GM23338 (cell line): ENCODE data around the gene HOXD8. TPM values are rescaled to one million over a fixed set of nuclear protein-coding genes. Genes with fewer than 3 reads are reported as not detected.

Experiments
- ATAC-seq: fragments of 200-7000 bp; cut with Tn5 transposase; 3 replicates; pipeline ENCODE4 v1.9.1; 2020
- DNase-seq: peaks from one replicate; pipeline ENCODE4 v3.0.0-alpha.2; 2015; ENCODE audit warnings: low spot score
- H2AFZ ChIP-seq: fragments of 200-600 bp; sonication (generic); 2 replicates; pipeline ENCODE4 v1.8.0; 2016; ENCODE audit warnings: antibody characterized with exemption, mild to moderate bottlenecking, moderate library complexity
- H3F3A ChIP-seq: fragments of 200-600 bp; sonication (generic); replicated peaks from 2 replicates; pipeline ENCODE4 v1.8.0; 2017; ENCODE audit warnings: antibody characterized with exemption, mixed run types, low read depth
- H3K27ac ChIP-seq: fragments of 200-600 bp; sonication (generic); 2 replicates; pipeline ENCODE4 v1.6.1; 2016; ENCODE audit warnings: low read depth
- H3K27me3 ChIP-seq: fragments of 200-600 bp; sonication (generic); 2 replicates; pipeline ENCODE4 v1.8.0; 2016; ENCODE audit warnings: mild to moderate bottlenecking, mixed run types, moderate library complexity; ENCODE audit not compliant: insufficient read depth
- H3K36me3 ChIP-seq: fragments of 200-600 bp; sonication (generic); 2 replicates; pipeline ENCODE4 v1.8.0; 2016; ENCODE audit warnings: mild to moderate bottlenecking; ENCODE audit not compliant: insufficient read depth
- H3K4me1 ChIP-seq: fragments of 200-600 bp; sonication (generic); 2 replicates; pipeline ENCODE4 v1.8.0; 2016; ENCODE audit warnings: mild to moderate bottlenecking, moderate library complexity; ENCODE audit not compliant: insufficient read depth
- H3K4me2 ChIP-seq: fragments of 200-600 bp; sonication (generic); 2 replicates; pipeline ENCODE4 v1.7.1; 2017; ENCODE audit warnings: mixed run types
- H3K4me3 ChIP-seq: fragments of 200-600 bp; sonication (generic); 2 replicates; pipeline ENCODE4 v1.6.1; 2016; ENCODE audit warnings: mixed run types
- H3K79me2 ChIP-seq: fragments of 200-600 bp; sonication (generic); replicated peaks from 2 replicates; pipeline ENCODE4 v1.8.0; 2017; ENCODE audit warnings: mild to moderate bottlenecking; ENCODE audit not compliant: insufficient read depth
- H3K9me2 ChIP-seq: fragments of 200-600 bp; sonication (generic); 2 replicates; pipeline ENCODE4 v1.8.0; 2017; ENCODE audit not compliant: insufficient read depth
- H4K20me1 ChIP-seq: fragments of 200-600 bp; sonication (generic); replicated peaks from 2 replicates; pipeline ENCODE4 v1.8.0; 2017; ENCODE audit warnings: mild to moderate bottlenecking; ENCODE audit not compliant: insufficient read depth
- H3K27ac Mint-ChIP-seq: 2 replicates; pipeline ENCODE4 v1.8.0; 2020; ENCODE audit warnings: inconsistent platforms, mild to moderate bottlenecking, moderate library complexity, mixed read lengths
- H3K27me3 Mint-ChIP-seq: 3 replicates; pipeline ENCODE4 v1.8.0; 2022; ENCODE audit warnings: low read depth, mild to moderate bottlenecking, moderate library complexity, mixed read lengths, inconsistent platforms; ENCODE audit not compliant: insufficient read depth, poor library complexity
- H3K36me3 Mint-ChIP-seq: 3 replicates; pipeline ENCODE4 v1.8.0; 2021; ENCODE audit warnings: low read depth, mild to moderate bottlenecking, inconsistent platforms, moderate library complexity, mixed read lengths
- H3K4me1 Mint-ChIP-seq: 3 replicates; pipeline ENCODE4 v1.8.0; 2020; ENCODE audit warnings: mild to moderate bottlenecking, inconsistent platforms, mixed read lengths
- H3K4me3 Mint-ChIP-seq: 3 replicates; pipeline ENCODE4 v1.8.0; 2021; ENCODE audit warnings: moderate library complexity, mild to moderate bottlenecking, inconsistent platforms, mixed read lengths
- H3K9me3 Mint-ChIP-seq: 3 replicates; pipeline ENCODE4 v1.8.0; 2020; ENCODE audit warnings: moderate library complexity, mild to moderate bottlenecking, inconsistent platforms, mixed read lengths
- CREB1 ChIP-seq: fragments of 250-450 bp; sonication (Bioruptor Pico); IDR thresholded peaks from 2 replicates; pipeline ENCODE4 v1.5.0; 2020; ENCODE audit warnings: low read depth, mild to moderate bottlenecking, moderate library complexity
- CTCF ChIP-seq, 2 experiments: fragments of 200-600 bp in 1 of 2; sonication (generic) in 1 of 2; conservative IDR thresholded peaks; 2 replicates each; pipeline versions ENCODE4 v1.5.1 to v1.6.1; 2016 to 2017; ENCODE audit warnings: antibody characterized with exemption in 2 of 2, low read depth in 2 of 2, mild to moderate bottlenecking in 2 of 2, moderate library complexity in 1 of 2
- EZH2 ChIP-seq: fragments of 200-600 bp; sonication (generic); IDR thresholded peaks from one replicate; pipeline ENCODE4 v1.8.0; 2017; ENCODE audit warnings: antibody characterized with exemption, mild to moderate bottlenecking, low read depth; ENCODE audit not compliant: unreplicated experiment
- EZH2phosphoT487 ChIP-seq: fragments of 200-600 bp; sonication (generic); IDR thresholded peaks from one replicate; pipeline ENCODE4 v1.8.1; 2018; ENCODE audit warnings: antibody characterized with exemption; ENCODE audit not compliant: unreplicated experiment
- JUNB ChIP-seq: IDR thresholded peaks from one replicate; pipeline ENCODE4 v1.6.1; 2016; ENCODE audit warnings: antibody characterized with exemption; ENCODE audit not compliant: unreplicated experiment
- NANOG ChIP-seq: IDR thresholded peaks from 2 replicates; pipeline ENCODE4 v1.6.1; 2016; ENCODE audit warnings: antibody characterized with exemption, borderline replicate concordance
- POLR2AphosphoS5 ChIP-seq: IDR thresholded peaks from 2 replicates; pipeline ENCODE4 v1.6.1; 2016; ENCODE audit warnings: antibody characterized with exemption, low read depth
- STAT1 ChIP-seq: IDR thresholded peaks from one replicate; pipeline ENCODE4 v1.6.1; 2016; ENCODE audit warnings: antibody characterized with exemption; ENCODE audit not compliant: unreplicated experiment
- ZNF114 ChIP-seq: fragments of 250-450 bp; sonication (Bioruptor Pico); IDR thresholded peaks from 2 replicates; pipeline ENCODE4 v1.5.0; 2020; ENCODE audit warnings: mild to moderate bottlenecking, moderate library complexity
- ZNF462 ChIP-seq: fragments of 250-450 bp; sonication (Bioruptor Pico); IDR thresholded peaks from 2 replicates; pipeline ENCODE4 v1.5.0; 2020; ENCODE audit warnings: mild to moderate bottlenecking, moderate library complexity
- polyA plus RNA-seq: library from polyadenylated mRNA; unstranded; fragments of >200 nt; fragmentation: Nextera tagmentation; extraction: Ambion mirVana; gene quantifications from 2 replicates; pipeline ENCODE4 v1.2.1, GENCODE V29; 2016
- total RNA-seq: library from RNA; depleted of rRNA; stranded (reverse); fragments of >200 nt; shearing (Covaris generic); gene quantifications from 2 replicates; pipeline ENCODE4 v1.2.3, GENCODE V29; 2014

Gene HOXD8
- total and polyA plus RNA-seq, 2 experiments from 2014 or later, result not detected

- TF ChIP-seq ZNF114 (no peak), EZH2phosphoT487 (no peak)
Measured at GRCh38 chr2:176135035-176135440, 5.5 kb downstream of the HOXD8 start (continued).

GRCh38 chr2:176136374-176137251, 7.1 kb downstream of the HOXD8 start:
- Mint-ChIP-seq H3K27ac (no peak overlapping the region), H3K4me1 (peaks cover 24% of the 10 kb centered on the region), H3K27me3 (peaks cover 98% of the 10 kb centered on the region), H3K36me3 (no peaks in the 10 kb centered on the region; the same call in 2 of the 3 replicates), H3K9me3 (peaks cover 3% of the 10 kb centered on the region; the same call in 1 of the 3 replicates), H3K4me3 (peak overlapping the region; percentile 67)
- H3K4me1 ChIP-seq, result peaks cover 42% of the 10 kb centered on the region
- peak; percentile 66 for DNase-seq
- peaks cover 67% of the 10 kb centered on the region for H4K20me1 ChIP-seq
- peaks cover 100% of the 10 kb centered on the region for H3K27me3 ChIP-seq
- no peaks in the 10 kb centered on the region for H3K36me3 ChIP-seq
- no peaks in the 10 kb centered on the region for H3K79me2 ChIP-seq
- no peak overlapping the region for H3K27ac ChIP-seq
- H3K4me3 ChIP-seq, result peak overlapping the region; percentile 58
- ATAC-seq, result peak; percentile 18
- peaks cover 60% of the 10 kb centered on the region for H3F3A ChIP-seq
- TF ChIP-seq POLR2AphosphoS5, result no peak
- no peak for TF ChIP-seq CTCF (conservative IDR thresholded peaks at IDR 0.05; ENCODE audit: low read depth in 2 of 2)
- no peak for TF ChIP-seq NANOG
- TF ChIP-seq ZNF114, result no peak
- no peak for TF ChIP-seq ZNF462 (CRISPR knock-in tag)
- peak; percentile 89 for TF ChIP-seq EZH2
- no peak for TF ChIP-seq JUNB
- TF ChIP-seq EZH2phosphoT487, result peak; percentile 85
- TF ChIP-seq CREB1 (CRISPR knock-in tag), result no peak
- no peak for TF ChIP-seq STAT1
- H2AFZ ChIP-seq, result peak overlapping the region; percentile 92
- peak overlapping the region; percentile 83 for H3K4me2 ChIP-seq
- no peaks in the 10 kb centered on the region for H3K9me2 ChIP-seq
